ENCODE results near the gene PPM1M. TPM values are rescaled to one million over a fixed set of nuclear protein-coding genes. Genes with fewer than 3 reads are reported as not detected.

Gene PPM1M
- total and polyA plus RNA-seq, 3 experiments from 2014 or later: 56.6 to 81.8 (median 60.8) TPM

DNA sequence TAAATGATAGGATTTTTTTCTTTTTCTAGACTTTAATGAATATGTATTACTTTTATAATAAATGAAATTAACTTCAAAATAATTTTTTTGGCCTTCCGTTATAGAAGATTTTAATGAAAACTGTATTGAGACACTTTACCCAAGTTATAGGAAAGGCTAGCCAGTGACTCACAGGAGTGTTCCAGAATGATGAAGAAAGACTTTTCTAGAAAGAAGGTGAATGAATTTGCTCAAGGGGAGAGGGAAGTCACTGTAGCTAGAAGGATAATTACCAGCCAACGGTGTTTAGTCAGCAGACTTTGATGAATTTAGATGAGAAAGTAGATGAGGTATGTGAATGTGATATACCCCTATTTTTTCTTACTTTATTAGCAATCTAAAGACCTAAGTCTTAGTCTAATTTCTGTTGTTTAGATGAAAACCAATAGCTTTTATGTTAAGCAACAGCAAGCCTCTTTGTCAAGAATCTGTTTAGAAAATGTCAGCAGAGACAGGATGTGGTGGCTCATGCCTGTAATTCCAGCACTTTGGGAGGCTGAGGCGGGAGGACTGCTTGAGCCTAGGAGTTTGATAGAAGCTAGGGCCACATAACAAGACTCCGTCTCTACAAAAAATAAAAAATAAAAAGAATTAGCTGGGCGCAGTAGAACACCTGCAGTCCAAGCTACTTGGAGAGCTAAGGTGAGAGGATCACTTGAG lies 44.4 kb upstream of the PPM1M start:
- Histone ChIP-seq H3K4me3 (ENCODE audit: low read length) (no peak overlapping the region), H3K27ac (ENCODE audit: low read depth, low read length) (no peak overlapping the region), H3K36me3 (ENCODE audit: insufficient read depth, low read length) (peaks cover 38% of the 10 kb centered on the region), H3K9me3 (ENCODE audit: low read length) (no peaks in the 10 kb centered on the region), H3K4me1 (ENCODE audit: insufficient read depth, low read length) (peaks cover 33% of the 10 kb centered on the region), H3K27me3 (ENCODE audit: insufficient read depth, low read length, poor library complexity, severe bottlenecking) (no peaks in the 10 kb centered on the region)
- no peak for DNase-seq
- Mint-ChIP-seq H3K4me1 (peaks cover 36 to 64% (median 54%) of the 10 kb centered on the region in 3 donors), H3K27me3 (peaks cover 0 to 1% of the 10 kb centered on the region in 2 donors), H3K36me3 (peaks cover 10 to 64% (median 19%) of the 10 kb centered on the region in 3 donors), H3K27ac (peak overlapping the region in 4 of 8 donors; percentile 47 to 56 (median 52)), H3K9me3 (no peaks in the 10 kb centered on the region), H3K4me3 (no peak overlapping the region)
- POLR2A ChIA-PET: interaction anchor here (0.6 kb wide), 1 partner anchor 235 kb away, joined by 3 read pairs; no protein-coding TSS in a partner anchor
- CTCF ChIA-PET: interaction anchor here (1.0 to 1.1 kb wide), 2 partner anchors 17 to 19 kb away, joined by 3 read pairs; no protein-coding TSS in a partner anchor

DNA sequence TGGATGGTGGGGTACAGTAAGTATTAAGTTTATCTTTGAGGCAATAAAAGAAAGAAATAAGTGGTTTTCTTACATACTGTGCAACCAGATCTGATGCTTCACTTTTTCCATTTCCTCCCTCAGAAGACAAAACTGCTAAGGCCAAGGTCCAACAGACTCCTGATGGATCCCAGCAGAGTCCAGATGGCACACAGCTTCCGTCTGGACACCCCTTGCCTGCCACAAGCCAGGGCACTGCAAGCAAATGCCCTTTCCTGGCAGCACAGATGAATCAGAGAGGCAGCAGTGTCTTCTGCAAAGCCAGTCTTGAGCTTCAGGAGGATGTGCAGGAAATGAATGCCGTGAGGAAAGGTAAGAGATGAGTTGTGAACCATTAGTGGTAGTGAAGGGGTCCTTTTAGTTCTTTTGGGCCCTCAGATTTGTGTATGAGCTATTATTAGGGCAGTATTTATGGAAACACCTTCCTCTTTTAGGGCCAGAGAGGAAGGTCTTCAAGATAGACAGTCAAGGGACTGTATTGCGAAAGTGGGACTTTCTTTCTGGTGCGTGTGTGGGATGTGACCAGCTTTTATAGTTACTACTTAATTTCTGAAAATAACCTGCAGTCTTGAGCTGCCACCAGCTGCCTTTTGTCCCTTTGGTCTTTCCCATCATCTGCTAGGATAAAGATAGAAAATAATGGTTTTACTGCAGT lies 43.0 kb upstream of the PPM1M start:
- Histone ChIP-seq H3K9me3 (ENCODE audit: low read length) (no peaks in the 10 kb centered on the region), H3K4me1 (ENCODE audit: insufficient read depth, low read length) (peaks cover 25% of the 10 kb centered on the region), H3K36me3 (ENCODE audit: insufficient read depth, low read length) (peaks cover 47% of the 10 kb centered on the region), H3K27me3 (ENCODE audit: insufficient read depth, low read length, poor library complexity, severe bottlenecking) (no peaks in the 10 kb centered on the region), H3K4me3 (ENCODE audit: low read length) (no peak overlapping the region), H3K27ac (ENCODE audit: low read depth, low read length) (no peak overlapping the region)
- POLR2A ChIA-PET: no interaction called here
- CTCF ChIA-PET: interaction anchor here (2.6 to 4.3 kb wide), 2 partner anchors 18 to 137 kb away, joined by 6 to 22 read pairs; no protein-coding TSS in a partner anchor
- H3K36me3 Mint-ChIP-seq: peaks cover 10 to 76% (median 25%) of the 10 kb centered on the region in 3 donors
- no peak for DNase-seq
- H3K9me3 Mint-ChIP-seq: no peaks in the 10 kb centered on the region
- H3K4me3 Mint-ChIP-seq: no peak overlapping the region
- H3K27ac Mint-ChIP-seq: peak overlapping the region in 7 of 8 donors; percentile 24 to 91 (median 56)
- peaks cover 31 to 55% (median 42%) of the 10 kb centered on the region in 3 donors for H3K4me1 Mint-ChIP-seq
- H3K27me3 Mint-ChIP-seq: peaks cover 0 to 1% of the 10 kb centered on the region in 2 donors

- H3K36me3 Mint-ChIP-seq: peaks cover 13 to 83% (median 30%) of the 10 kb centered on the region in 3 donors
- POLR2A ChIA-PET: no interaction called here
- CTCF ChIA-PET: interaction anchor here (2.6 to 4.3 kb wide), 2 partner anchors 17 to 135 kb away, joined by 6 to 22 read pairs; no protein-coding TSS in a partner anchor
- no peaks in the 10 kb centered on the region for H3K27me3 Mint-ChIP-seq
- Histone ChIP-seq H3K4me3 (ENCODE audit: low read length) (no peak overlapping the region), H3K36me3 (ENCODE audit: insufficient read depth, low read length) (peaks cover 59% of the 10 kb centered on the region), H3K9me3 (ENCODE audit: low read length) (no peaks in the 10 kb centered on the region), H3K27me3 (ENCODE audit: insufficient read depth, low read length, poor library complexity, severe bottlenecking) (no peaks in the 10 kb centered on the region), H3K27ac (ENCODE audit: low read depth, low read length) (no peak overlapping the region), H3K4me1 (ENCODE audit: insufficient read depth, low read length) (peaks cover 18% of the 10 kb centered on the region)
- DNase-seq: no peak
- peaks cover 24 to 49% (median 35%) of the 10 kb centered on the region in 3 donors for H3K4me1 Mint-ChIP-seq
- H3K4me3 Mint-ChIP-seq: no peak overlapping the region
- H3K27ac Mint-ChIP-seq: peak overlapping the region in 2 of 8 donors; percentile 46 to 61
- no peaks in the 10 kb centered on the region for H3K9me3 Mint-ChIP-seq
Measured at GRCh38 chr3:52203701-52204100, 41.9 kb upstream of the PPM1M start.

- Mint-ChIP-seq H3K4me1 (peaks cover 16 to 41% (median 27%) of the 10 kb centered on the region in 3 donors), H3K9me3 (no peaks in the 10 kb centered on the region), H3K27me3 (no peaks in the 10 kb centered on the region), H3K27ac (peak overlapping the region in 5 of 8 donors; percentile 5 to 73 (median 7)), H3K36me3 (peaks cover 14 to 85% (median 30%) of the 10 kb centered on the region in 3 donors), H3K4me3 (peak overlapping the region in 2 of 7 donors; percentile 34 to 61)
- no peaks in the 10 kb centered on the region for H3K27me3 ChIP-seq (ENCODE audit: insufficient read depth, low read length, poor library complexity, severe bottlenecking)
- ChIA-PET CTCF (interaction anchor here (2.6 to 4.3 kb wide), 2 partner anchors 16 to 135 kb away, joined by 6 to 22 read pairs; no protein-coding TSS in a partner anchor), POLR2A (no interaction called here)
- DNase-seq: no peak
- no peaks in the 10 kb centered on the region for H3K9me3 ChIP-seq (ENCODE audit: low read length)
- peaks cover 10% of the 10 kb centered on the region for H3K4me1 ChIP-seq (ENCODE audit: insufficient read depth, low read length)
- H3K27ac ChIP-seq (ENCODE audit: low read depth, low read length): no peak overlapping the region
- H3K36me3 ChIP-seq (ENCODE audit: insufficient read depth, low read length): peaks cover 66% of the 10 kb centered on the region
- H3K4me3 ChIP-seq (ENCODE audit: low read length): no peak overlapping the region
Measured at GRCh38 chr3:52204337-52205073, 41.1 kb upstream of the PPM1M start.

DNA sequence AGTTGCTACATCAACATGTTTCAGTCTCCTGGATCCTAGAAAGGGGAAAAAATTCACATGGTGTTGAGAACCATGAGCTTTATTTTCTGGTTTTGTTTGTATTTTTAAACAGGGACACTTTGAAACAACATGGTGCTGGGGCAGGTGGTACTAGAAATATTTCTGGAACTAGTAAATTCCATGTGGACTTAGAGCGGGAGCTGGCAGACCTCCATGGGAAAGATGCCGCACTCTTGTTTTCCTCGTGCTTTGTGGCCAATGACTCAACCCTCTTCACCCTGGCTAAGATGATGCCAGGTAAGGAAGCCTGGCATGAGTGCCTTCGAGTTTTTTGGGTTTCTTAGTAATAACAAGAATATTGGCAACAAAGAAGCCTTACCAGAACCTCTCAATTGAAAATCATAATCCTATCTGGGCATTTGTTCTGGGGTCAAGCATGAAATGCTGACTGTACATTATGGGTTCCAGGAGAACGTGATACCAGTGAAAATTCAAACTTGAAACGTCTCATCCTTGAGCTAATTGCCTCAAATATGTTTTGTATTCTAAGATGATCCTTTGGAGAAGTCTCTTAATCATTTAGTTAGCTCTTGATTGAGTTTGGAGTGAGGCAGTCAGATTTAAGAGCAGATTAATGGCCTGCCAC lies 39.7 kb upstream of the PPM1M start:
- Histone ChIP-seq H3K9me3 (ENCODE audit: low read length) (no peaks in the 10 kb centered on the region), H3K36me3 (ENCODE audit: insufficient read depth, low read length) (peaks cover 78% of the 10 kb centered on the region), H3K27me3 (ENCODE audit: insufficient read depth, low read length, poor library complexity, severe bottlenecking) (no peaks in the 10 kb centered on the region), H3K27ac (ENCODE audit: low read depth, low read length) (no peak overlapping the region), H3K4me3 (ENCODE audit: low read length) (no peak overlapping the region), H3K4me1 (ENCODE audit: insufficient read depth, low read length) (peaks cover 9% of the 10 kb centered on the region)
- Mint-ChIP-seq H3K4me3 (no peak overlapping the region), H3K27me3 (no peaks in the 10 kb centered on the region), H3K4me1 (peaks cover 10 to 31% (median 16%) of the 10 kb centered on the region in 3 donors), H3K9me3 (no peaks in the 10 kb centered on the region), H3K36me3 (peaks cover 14 to 97% (median 31%) of the 10 kb centered on the region in 3 donors), H3K27ac (peak overlapping the region in 3 of 8 donors; percentile 22 to 61 (median 42))
- ChIA-PET POLR2A (no interaction called here), CTCF (interaction anchor here (4.3 kb wide), 1 partner anchor 15 kb away, joined by 22 read pairs; no protein-coding TSS in a partner anchor)
- no peak for DNase-seq

- Mint-ChIP-seq H3K9me3 (no peaks in the 10 kb centered on the region), H3K27me3 (no peaks in the 10 kb centered on the region), H3K4me1 (peaks cover 0 to 8% (median 2%) of the 10 kb centered on the region in 3 donors), H3K4me3 (no peak overlapping the region), H3K36me3 (peaks cover 16 to 96% (median 39%) of the 10 kb centered on the region in 3 donors), H3K27ac (no peak overlapping the region)
- Histone ChIP-seq H3K4me3 (ENCODE audit: low read length) (no peak overlapping the region), H3K9me3 (ENCODE audit: low read length) (no peaks in the 10 kb centered on the region), H3K4me1 (ENCODE audit: insufficient read depth, low read length) (no peaks in the 10 kb centered on the region), H3K27me3 (ENCODE audit: insufficient read depth, low read length, poor library complexity, severe bottlenecking) (no peaks in the 10 kb centered on the region), H3K27ac (ENCODE audit: low read depth, low read length) (no peak overlapping the region), H3K36me3 (ENCODE audit: insufficient read depth, low read length) (peaks cover 90% of the 10 kb centered on the region)
- ChIA-PET POLR2A (interaction anchor here (1.2 kb wide), 1 partner anchor 8 kb away, joined by 3 read pairs; no protein-coding TSS in a partner anchor), CTCF (interaction anchor here (0.9 to 4.4 kb wide), 3 partner anchors 12 to 23 kb away, joined by 3 to 25 read pairs (median 5); no protein-coding TSS in a partner anchor)
- no peak for DNase-seq
Measured at GRCh38 chr3:52208556-52208955, 37.0 kb upstream of the PPM1M start.

GRCh38 chr3:52210037-52210436 lies 35.5 kb upstream of the PPM1M start:
- CTCF ChIA-PET: interaction anchor here (0.6 to 4.4 kb wide), 5 partner anchors 10 to 187 kb away, joined by 3 to 25 read pairs (median 3); no protein-coding TSS in a partner anchor
- Mint-ChIP-seq H3K4me1 (peaks cover 2 to 8% (median 7%) of the 10 kb centered on the region in 3 donors), H3K36me3 (peaks cover 19 to 96% (median 39%) of the 10 kb centered on the region in 3 donors), H3K27ac (peak overlapping the region in 3 of 8 donors; percentile 17 to 85 (median 32)), H3K27me3 (no peaks in the 10 kb centered on the region), H3K9me3 (no peaks in the 10 kb centered on the region), H3K4me3 (no peak overlapping the region)
- no peak overlapping the region for H3K27ac ChIP-seq (ENCODE audit: low read depth, low read length)
- H3K27me3 ChIP-seq (ENCODE audit: insufficient read depth, low read length, poor library complexity, severe bottlenecking): no peaks in the 10 kb centered on the region
- peaks cover 78% of the 10 kb centered on the region for H3K36me3 ChIP-seq (ENCODE audit: insufficient read depth, low read length)
- H3K9me3 ChIP-seq (ENCODE audit: low read length): no peaks in the 10 kb centered on the region
- no peaks in the 10 kb centered on the region for H3K4me1 ChIP-seq (ENCODE audit: insufficient read depth, low read length)
- no peak overlapping the region for H3K4me3 ChIP-seq (ENCODE audit: low read length)
- POLR2A ChIA-PET: no interaction called here
- no peak for DNase-seq

Data from CD8-positive, alpha-beta memory T cell (primary cell).